Fibroblast of the aortic adventitia (primary cell): ENCODE measurements around the gene MAP3K3. TPM values are rescaled to one million over a fixed set of nuclear protein-coding genes. Genes with fewer than 3 reads are reported as not detected.

Source experiments
- DNase-seq: peaks from one replicate; pipeline ENCODE4 v3.0.0-alpha.2; 2010; ENCODE audit warnings: low read depth
- H3K4me3 ChIP-seq: 2 replicates; pipeline ENCODE4 v1.5.1; 2011; ENCODE audit warnings: low read depth, mild to moderate bottlenecking, control low read depth, low read length, moderate library complexity
- total RNA-seq: library from RNA; depleted of rRNA; stranded (reverse); fragments of >200 nt; gene quantifications from 2 replicates; pipeline ENCODE4 v1.2.3, GENCODE V29; 2012; ENCODE audit warnings: low replicate concordance
- TF ChIP-seq, protein P1 (sequence below): IDR thresholded peaks from 2 replicates; pipeline ENCODE4 v1.5.1; 2011; ENCODE audit warnings: mild to moderate bottlenecking, low read length, control low read depth, inconsistent platforms; ENCODE audit not compliant: insufficient read depth

Gene MAP3K3
- total RNA-seq, 1 donor, result 37.4 TPM

DNA sequence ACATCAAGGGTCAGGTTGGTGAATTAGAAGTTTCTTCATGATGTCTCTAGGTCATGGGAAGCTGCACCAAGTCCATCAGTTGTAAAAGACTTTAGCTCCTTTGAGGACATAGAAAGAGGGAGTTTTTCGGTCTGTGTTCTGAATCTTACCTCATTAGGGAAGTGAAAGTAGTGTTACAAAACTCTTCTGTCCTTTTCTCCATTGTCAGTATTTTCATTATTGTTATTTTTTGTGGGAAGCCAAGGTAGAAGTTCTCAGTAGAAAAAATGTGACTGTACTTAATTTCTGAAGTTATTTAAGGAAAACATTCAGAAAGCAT is 24.2 kb downstream of the MAP3K3 start:
- TF ChIP-seq, protein P1, sequence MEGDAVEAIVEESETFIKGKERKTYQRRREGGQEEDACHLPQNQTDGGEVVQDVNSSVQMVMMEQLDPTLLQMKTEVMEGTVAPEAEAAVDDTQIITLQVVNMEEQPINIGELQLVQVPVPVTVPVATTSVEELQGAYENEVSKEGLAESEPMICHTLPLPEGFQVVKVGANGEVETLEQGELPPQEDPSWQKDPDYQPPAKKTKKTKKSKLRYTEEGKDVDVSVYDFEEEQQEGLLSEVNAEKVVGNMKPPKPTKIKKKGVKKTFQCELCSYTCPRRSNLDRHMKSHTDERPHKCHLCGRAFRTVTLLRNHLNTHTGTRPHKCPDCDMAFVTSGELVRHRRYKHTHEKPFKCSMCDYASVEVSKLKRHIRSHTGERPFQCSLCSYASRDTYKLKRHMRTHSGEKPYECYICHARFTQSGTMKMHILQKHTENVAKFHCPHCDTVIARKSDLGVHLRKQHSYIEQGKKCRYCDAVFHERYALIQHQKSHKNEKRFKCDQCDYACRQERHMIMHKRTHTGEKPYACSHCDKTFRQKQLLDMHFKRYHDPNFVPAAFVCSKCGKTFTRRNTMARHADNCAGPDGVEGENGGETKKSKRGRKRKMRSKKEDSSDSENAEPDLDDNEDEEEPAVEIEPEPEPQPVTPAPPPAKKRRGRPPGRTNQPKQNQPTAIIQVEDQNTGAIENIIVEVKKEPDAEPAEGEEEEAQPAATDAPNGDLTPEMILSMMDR, result no peak
- no peak for DNase-seq
- no peak overlapping the region for H3K4me3 ChIP-seq

DNA sequence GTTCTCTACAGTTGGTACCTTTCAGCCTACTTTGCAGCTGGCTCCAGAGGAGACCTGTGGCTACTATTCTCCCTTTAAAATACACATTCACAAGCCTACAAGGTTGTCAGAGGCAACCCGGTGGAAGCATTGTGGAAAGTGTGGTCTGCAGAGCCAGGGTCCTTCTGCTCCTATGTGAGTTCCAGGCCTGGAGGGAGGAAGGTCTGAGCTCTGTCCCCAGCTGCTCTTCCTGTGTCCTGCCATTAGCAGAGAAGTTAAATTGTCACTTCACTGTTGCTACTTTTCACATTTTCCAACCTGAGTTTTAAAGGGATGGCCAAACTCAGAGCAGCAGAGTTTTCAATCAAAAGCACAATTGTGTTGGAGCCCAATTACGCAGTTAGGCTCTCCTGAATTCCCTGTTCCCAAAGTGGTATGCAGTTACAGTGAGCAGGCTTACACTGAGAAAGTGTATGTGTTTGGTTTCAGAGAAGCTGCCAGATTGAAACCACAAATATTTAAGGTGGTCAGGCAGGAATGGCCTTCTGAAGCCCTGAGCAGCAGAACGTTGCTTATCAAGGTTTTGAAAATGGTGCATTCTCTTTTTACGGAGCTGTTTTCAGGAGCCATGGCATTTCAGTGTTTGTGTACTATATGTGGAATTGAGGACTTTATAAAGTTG is 25.0 kb downstream of the MAP3K3 start:
- DNase-seq, result peak; percentile 65
- TF ChIP-seq, protein P1, result no peak
- no peak overlapping the region for H3K4me3 ChIP-seq

DNA sequence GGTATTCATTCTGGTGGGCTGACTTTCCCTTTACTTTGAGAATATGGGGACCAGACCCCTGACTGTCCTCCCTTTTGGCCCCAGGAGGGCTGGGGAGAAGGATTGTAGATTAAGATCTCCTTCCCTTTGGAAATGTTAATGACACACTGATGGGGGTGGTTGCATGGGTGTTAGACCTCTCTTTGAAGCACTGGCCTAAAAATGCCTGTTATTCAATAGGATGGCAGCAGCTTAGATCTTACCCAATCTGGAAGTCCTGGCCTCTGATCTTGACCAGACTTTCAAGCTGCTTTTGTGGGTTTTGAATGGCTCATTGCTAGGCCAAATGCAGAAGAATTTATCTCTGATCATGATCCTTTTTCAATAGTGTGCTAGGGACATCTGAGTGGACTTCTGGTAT is 25.7 kb downstream of the MAP3K3 start:
- TF ChIP-seq, protein P1, result no peak
- no peak overlapping the region for H3K4me3 ChIP-seq
- DNase-seq, result no peak

DNA sequence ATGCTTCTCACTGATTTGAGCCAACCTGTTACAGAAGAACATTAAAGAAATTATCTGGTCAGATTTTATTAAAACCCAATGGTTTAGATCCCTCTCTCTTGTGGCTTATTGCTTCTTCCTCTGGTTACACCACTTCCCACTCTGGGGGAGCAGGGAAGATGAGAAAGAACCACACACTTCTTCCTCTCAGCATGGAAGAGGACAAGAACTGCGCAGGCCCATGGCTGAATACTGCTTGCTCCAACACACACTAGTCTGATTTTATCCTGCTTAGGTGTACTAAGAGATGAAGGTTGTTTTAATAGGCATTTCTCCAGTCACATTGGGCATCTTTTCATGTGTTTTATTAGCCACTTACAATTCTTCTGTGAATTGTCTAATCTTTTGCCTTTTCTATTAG is 27.6 kb downstream of the MAP3K3 start:
- no peak overlapping the region for H3K4me3 ChIP-seq
- DNase-seq, result no peak
- TF ChIP-seq, protein P1, result no peak

DNA sequence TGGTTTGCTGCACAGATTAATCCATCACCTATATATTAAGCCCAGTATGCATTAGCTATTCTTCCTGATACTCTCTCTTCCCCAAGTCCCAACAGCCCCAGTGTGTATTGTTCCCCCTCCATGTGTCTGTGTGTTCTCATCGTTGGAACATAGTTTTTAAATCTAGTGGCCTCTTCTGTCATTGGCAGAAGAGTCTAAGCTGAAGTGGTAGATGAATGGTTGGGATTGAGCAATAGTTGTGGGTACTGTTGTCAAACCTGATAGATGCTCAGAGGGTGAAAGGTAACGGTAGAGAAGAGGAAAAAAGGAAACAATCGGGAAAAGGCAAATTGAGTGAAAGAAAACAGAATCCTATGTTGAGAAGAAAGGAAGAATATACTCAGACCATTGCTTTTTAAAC is 29.9 kb downstream of the MAP3K3 start:
- DNase-seq, result no peak

DNA sequence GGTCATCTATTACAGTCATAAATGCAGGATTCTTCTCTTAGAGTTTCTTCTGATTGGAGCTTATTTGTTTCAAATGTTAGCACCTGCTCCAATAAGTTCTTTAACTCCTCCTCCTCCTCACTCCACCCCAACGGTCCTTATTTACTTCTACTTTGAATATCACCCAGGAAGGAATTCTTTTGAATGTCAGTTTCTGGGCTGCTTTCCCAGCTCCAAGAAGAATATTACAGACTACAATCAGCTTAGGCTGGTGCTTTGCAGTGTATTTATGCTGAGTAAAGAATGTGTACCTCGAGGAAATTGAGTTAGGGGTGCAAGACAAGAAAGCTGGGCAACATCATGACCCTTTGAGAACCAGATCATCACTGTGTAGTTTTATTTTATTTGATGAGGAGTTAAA is 30.8 kb downstream of the MAP3K3 start:
- H3K4me3 ChIP-seq, result no peak overlapping the region
- TF ChIP-seq, protein P1, result no peak
- no peak for DNase-seq

More for the DNA sequence above, 29.9 kb downstream of the MAP3K3 start:
- H3K4me3 ChIP-seq, result no peak overlapping the region
- TF ChIP-seq, protein P1, result no peak

DNA sequence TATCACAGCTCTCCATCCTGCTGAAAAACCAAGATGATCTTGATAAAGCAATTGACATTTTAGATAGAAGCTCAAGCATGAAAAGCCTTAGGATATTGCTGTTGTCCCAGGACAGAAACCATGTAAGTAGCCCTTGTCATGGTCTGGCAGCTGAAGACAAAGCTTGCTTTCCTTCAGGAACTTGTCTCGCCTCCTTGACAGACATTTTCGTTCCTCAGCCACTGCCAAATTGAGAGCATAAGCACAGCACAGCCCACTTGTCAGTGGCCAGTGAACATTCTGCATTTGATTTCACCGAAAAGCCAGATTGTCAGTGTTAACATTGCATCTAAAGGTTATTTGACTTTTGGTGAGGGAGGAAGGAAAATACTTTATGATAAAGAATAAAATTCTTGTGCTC is 35.6 kb downstream of the MAP3K3 start:
- DNase-seq, result no peak
- TF ChIP-seq, protein P1, result no peak

More for the DNA sequence above, 35.6 kb downstream of the MAP3K3 start:
- no peak overlapping the region for H3K4me3 ChIP-seq
